ENCODE measurements around the gene PRG3. TPM values are rescaled to one million over a fixed set of nuclear protein-coding genes. Genes with fewer than 3 reads are reported as not detected.

PRG3 gene
- total RNA-seq, 1 donor from 2014 or later, result not detected

DNA sequence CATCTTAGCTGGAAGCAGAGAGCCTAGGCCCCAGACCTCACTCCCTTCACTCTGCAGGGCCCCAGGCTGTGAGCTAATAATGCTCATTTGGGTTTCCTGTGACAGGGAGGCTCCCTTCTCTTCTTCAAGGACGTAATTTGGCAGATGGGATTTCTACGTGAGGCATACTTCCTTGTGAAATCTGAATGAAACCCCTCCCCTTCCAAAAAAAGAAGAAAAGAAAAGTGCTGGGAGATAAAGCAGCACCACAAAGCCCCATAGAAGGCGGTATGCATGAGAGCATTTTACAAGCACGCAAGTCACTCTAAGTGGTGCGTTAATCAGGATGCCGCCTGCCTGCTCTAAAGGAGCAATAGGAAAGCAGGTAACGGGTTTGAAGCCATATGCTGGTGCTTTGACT, 37.1 kb downstream of the PRG3 start:
- Mint-ChIP-seq H3K4me1 (ENCODE audit: unreplicated experiment) (peaks cover 18% of the 10 kb centered on the region), H3K4me3 (ENCODE audit: unreplicated experiment) (no peak overlapping the region), H3K9me3 (ENCODE audit: unreplicated experiment) (no peaks in the 10 kb centered on the region), H3K27me3 (ENCODE audit: unreplicated experiment) (peaks cover 9% of the 10 kb centered on the region), H3K36me3 (ENCODE audit: low read depth, unreplicated experiment) (no peaks in the 10 kb centered on the region), H3K27ac (ENCODE audit: unreplicated experiment) (no peak overlapping the region)
- no peak for DNase-seq (ENCODE audit: low spot score)
- TF ChIP-seq, protein P1, sequence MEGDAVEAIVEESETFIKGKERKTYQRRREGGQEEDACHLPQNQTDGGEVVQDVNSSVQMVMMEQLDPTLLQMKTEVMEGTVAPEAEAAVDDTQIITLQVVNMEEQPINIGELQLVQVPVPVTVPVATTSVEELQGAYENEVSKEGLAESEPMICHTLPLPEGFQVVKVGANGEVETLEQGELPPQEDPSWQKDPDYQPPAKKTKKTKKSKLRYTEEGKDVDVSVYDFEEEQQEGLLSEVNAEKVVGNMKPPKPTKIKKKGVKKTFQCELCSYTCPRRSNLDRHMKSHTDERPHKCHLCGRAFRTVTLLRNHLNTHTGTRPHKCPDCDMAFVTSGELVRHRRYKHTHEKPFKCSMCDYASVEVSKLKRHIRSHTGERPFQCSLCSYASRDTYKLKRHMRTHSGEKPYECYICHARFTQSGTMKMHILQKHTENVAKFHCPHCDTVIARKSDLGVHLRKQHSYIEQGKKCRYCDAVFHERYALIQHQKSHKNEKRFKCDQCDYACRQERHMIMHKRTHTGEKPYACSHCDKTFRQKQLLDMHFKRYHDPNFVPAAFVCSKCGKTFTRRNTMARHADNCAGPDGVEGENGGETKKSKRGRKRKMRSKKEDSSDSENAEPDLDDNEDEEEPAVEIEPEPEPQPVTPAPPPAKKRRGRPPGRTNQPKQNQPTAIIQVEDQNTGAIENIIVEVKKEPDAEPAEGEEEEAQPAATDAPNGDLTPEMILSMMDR (IDR thresholded peaks at IDR 0.05; ENCODE audit: unreplicated experiment), result no peak

DNA sequence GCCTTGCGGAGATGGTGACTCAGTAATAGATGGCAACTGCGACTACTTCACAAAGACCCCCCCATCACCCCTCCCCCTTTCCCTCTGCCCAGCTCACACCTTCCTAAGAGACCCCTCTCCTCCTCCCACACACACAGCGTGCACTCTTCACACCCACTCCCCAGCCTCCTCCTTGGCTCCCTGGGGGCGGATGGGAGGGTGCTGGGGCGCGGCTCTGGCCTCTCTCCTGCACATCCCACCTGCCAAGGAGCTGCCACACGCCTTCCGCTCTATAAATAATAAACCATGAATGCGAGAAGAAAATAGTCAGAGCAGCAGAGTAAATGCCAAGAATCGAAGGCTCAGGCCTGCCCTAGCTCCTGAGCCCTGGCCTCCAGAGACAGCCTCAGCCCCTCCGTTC, 38.2 kb downstream of the PRG3 start:
- peaks cover 22% of the 10 kb centered on the region for H3K4me1 Mint-ChIP-seq (ENCODE audit: unreplicated experiment)
- H3K9me3 Mint-ChIP-seq (ENCODE audit: unreplicated experiment), result no peaks in the 10 kb centered on the region
- H3K36me3 Mint-ChIP-seq (ENCODE audit: low read depth, unreplicated experiment), result no peaks in the 10 kb centered on the region
- TF ChIP-seq, protein P1 (IDR thresholded peaks at IDR 0.05; ENCODE audit: unreplicated experiment), result no peak
- DNase-seq (ENCODE audit: low spot score), result no peak
- H3K27me3 Mint-ChIP-seq (ENCODE audit: unreplicated experiment), result peaks cover 7% of the 10 kb centered on the region
- no peak overlapping the region for H3K4me3 Mint-ChIP-seq (ENCODE audit: unreplicated experiment)
- no peak overlapping the region for H3K27ac Mint-ChIP-seq (ENCODE audit: unreplicated experiment)

DNA sequence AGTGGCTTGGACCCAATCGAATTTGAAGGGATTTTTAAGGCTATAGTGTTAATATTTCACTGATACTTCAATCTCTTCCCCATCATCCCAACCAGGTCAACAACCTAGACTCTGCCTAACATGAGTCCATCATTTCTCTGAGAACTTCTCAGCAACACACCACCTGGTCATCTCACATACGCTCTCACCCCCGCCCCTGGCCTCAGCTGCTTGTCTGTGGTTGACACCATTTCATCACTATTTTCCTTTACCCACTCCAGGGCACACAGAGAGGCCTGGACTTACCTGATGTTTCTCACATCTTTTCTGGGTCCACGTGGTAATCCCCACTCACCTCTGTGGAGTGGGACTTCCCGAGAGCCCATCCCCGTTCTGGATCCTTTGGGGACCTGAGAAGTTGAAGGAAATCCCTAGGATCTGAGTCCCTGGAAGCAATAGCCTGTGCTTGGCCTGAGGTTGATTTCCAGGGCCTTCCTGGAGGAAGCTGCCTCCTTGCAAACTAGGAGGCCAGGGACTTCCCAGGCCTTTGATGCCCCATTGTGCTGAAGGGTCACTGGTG, 39.6 kb downstream of the PRG3 start:
- no peaks in the 10 kb centered on the region for H3K36me3 Mint-ChIP-seq (ENCODE audit: low read depth, unreplicated experiment)
- H3K4me3 Mint-ChIP-seq (ENCODE audit: unreplicated experiment), result no peak overlapping the region
- H3K4me1 Mint-ChIP-seq (ENCODE audit: unreplicated experiment), result peaks cover 25% of the 10 kb centered on the region
- H3K27ac Mint-ChIP-seq (ENCODE audit: unreplicated experiment), result no peak overlapping the region
- TF ChIP-seq, protein P1 (IDR thresholded peaks at IDR 0.05; ENCODE audit: unreplicated experiment), result no peak
- no peak for DNase-seq (ENCODE audit: low spot score)
- H3K9me3 Mint-ChIP-seq (ENCODE audit: unreplicated experiment), result no peaks in the 10 kb centered on the region
- peaks cover 8% of the 10 kb centered on the region for H3K27me3 Mint-ChIP-seq (ENCODE audit: unreplicated experiment)

DNA sequence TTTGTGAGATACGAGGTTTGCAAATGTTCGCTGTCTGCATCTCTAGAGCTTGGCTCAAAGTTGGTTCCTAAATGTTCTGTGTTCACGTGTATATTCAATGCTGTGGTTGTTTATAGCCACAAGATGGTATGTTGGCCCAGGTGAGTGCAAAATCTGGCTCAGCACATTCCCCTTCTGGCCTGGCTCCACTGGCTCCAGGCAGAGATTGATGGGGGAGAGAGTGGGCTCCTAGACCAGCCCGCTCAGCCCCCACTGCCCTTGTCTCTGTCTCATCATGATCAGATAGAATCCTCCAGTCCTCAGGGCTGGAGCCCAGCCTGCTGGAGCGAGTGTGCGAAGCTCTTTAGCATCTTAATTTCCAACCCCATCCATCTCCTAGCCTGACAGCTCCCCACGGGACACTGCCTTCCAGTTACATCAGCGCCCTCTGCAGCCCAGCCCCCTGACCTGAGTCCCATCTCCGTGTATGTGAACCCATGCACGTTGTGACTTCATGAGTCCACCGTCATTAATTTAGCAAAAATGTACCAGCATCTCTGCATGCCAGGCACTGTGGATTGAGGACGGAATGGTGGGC, 40.8 kb downstream of the PRG3 start:
- Mint-ChIP-seq H3K27me3 (ENCODE audit: unreplicated experiment) (peaks cover 12% of the 10 kb centered on the region), H3K27ac (ENCODE audit: unreplicated experiment) (peak overlapping the region; percentile 80), H3K4me3 (ENCODE audit: unreplicated experiment) (peak overlapping the region; percentile 2), H3K9me3 (ENCODE audit: unreplicated experiment) (no peaks in the 10 kb centered on the region), H3K4me1 (ENCODE audit: unreplicated experiment) (peaks cover 31% of the 10 kb centered on the region), H3K36me3 (ENCODE audit: low read depth, unreplicated experiment) (no peaks in the 10 kb centered on the region)
- TF ChIP-seq, protein P1 (IDR thresholded peaks at IDR 0.05; ENCODE audit: unreplicated experiment), result no peak
- DNase-seq (ENCODE audit: low spot score), result peak; percentile 50

DNA sequence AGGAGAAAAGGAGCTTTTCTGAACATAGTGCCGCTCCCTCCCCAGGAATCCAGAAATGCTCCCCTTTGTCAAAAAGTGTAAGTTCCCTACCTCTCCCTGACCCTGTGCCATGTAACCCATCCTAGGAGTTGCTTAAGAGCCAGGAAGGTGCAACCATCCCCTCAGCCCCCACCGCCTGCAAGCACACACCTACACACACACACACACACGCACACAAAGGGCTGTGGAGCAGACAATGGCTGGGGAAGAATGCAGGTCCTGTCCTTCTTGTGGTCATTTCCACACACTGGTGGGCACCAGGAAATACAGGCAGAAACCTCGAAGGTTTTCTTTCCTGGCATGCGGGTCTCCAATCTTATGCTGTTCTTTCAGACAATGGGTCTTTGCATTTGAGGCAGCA, 41.6 kb downstream of the PRG3 start:
- Mint-ChIP-seq H3K9me3 (ENCODE audit: unreplicated experiment) (no peaks in the 10 kb centered on the region), H3K4me3 (ENCODE audit: unreplicated experiment) (no peak overlapping the region), H3K4me1 (ENCODE audit: unreplicated experiment) (peaks cover 39% of the 10 kb centered on the region), H3K27me3 (ENCODE audit: unreplicated experiment) (peaks cover 16% of the 10 kb centered on the region), H3K27ac (ENCODE audit: unreplicated experiment) (peak overlapping the region; percentile 80), H3K36me3 (ENCODE audit: low read depth, unreplicated experiment) (peaks cover 7% of the 10 kb centered on the region)
- TF ChIP-seq, protein P1 (IDR thresholded peaks at IDR 0.05; ENCODE audit: unreplicated experiment), result no peak
- DNase-seq (ENCODE audit: low spot score), result peak; percentile 37
